Measurements from ENCODE around the gene RNF220.

DNA sequence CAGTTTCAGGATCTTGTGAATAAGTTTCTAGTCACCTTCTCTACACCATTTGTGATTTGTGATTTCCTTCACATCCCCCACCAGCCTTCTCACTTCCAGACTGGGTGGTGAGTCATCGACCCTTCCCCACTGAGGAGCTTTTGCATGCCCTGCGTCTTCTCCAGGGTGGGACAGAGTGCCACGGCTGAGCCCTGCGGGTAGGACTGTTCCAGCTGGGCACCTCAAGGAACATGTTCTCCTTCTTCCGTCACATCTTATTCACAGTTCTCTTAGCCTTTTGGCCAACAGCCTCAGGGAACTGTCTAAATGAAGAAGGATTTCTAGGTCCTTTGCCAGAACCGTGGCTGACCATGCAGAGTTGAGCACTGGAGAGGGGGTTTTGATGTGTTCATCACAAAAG is 152.7 kb downstream of the RNF220 start:
- no peak for TF ChIP-seq POLR2A (IDR thresholded peaks at IDR 0.05)
- TF ChIP-seq, protein P1, sequence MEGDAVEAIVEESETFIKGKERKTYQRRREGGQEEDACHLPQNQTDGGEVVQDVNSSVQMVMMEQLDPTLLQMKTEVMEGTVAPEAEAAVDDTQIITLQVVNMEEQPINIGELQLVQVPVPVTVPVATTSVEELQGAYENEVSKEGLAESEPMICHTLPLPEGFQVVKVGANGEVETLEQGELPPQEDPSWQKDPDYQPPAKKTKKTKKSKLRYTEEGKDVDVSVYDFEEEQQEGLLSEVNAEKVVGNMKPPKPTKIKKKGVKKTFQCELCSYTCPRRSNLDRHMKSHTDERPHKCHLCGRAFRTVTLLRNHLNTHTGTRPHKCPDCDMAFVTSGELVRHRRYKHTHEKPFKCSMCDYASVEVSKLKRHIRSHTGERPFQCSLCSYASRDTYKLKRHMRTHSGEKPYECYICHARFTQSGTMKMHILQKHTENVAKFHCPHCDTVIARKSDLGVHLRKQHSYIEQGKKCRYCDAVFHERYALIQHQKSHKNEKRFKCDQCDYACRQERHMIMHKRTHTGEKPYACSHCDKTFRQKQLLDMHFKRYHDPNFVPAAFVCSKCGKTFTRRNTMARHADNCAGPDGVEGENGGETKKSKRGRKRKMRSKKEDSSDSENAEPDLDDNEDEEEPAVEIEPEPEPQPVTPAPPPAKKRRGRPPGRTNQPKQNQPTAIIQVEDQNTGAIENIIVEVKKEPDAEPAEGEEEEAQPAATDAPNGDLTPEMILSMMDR (IDR thresholded peaks at IDR 0.05): no peak
